ENCODE results near the gene ZNF414.

Gene ZNF414

DNA sequence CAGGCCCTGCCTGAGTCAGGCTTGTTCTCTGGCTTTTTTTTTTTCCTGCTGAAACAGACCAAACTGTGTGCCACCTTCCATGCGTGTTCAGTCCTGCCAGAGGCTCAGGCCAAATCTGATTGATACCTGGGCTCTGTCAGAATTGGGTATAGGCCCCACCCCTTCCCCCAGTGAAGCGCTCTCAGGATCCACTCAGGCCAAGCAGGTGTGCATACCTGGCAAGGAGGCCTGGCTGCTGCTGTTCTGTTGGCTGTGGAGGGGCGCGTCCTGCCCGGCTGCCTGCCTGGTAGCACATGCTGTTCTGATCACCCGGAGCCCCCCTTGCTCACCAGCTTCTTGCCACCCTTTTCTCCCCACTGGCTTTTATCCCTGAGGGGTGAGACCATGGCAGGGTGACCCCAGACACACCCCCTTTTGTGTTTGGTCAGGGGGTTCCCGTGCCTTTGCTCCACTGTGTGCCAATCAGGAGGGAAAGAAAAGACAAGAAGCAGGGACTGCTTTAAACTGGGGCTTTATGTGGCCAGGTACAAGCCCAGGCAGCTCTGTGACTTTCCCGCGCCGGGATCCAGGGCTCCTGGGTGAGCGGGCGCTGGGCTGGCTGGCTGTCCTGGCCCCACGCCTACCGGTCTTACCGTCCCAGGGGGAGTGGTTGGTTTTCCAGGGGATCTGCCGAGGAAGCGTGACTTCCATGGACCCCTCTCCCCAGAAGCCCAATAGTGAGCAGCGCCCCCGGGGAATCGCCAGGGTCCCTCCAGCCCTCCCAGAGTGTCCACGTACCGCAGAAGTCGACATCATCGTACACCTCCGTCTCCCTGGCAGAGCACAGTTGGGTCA is 24.2 kb downstream of the ZNF414 start:
- no peak for DNase-seq

DNA sequence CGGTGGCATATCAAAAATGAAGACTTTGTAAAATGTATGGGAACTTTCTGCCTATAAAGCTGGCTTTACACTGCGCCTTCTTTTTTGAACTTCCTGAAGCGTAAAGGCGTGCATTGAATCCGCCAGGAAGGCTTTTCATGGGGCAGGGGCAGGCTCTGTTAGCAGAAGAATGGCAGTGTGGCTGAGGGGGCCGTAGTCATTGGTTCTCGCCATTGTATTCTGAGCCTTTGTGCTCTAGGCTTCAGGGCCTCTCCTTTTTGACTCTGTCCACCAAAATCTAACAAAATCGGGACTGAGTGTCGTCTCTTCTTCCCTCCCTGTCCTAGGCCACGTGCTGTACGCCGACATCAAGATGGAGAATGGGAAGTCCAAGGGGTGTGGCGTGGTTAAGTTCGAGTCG is 25.6 kb downstream of the ZNF414 start:
- DNase-seq, result no peak

GRCh38 chr19:8487137-8487851 is 26.7 kb downstream of the ZNF414 start:
- DNase-seq, result peak; percentile 75

DNA sequence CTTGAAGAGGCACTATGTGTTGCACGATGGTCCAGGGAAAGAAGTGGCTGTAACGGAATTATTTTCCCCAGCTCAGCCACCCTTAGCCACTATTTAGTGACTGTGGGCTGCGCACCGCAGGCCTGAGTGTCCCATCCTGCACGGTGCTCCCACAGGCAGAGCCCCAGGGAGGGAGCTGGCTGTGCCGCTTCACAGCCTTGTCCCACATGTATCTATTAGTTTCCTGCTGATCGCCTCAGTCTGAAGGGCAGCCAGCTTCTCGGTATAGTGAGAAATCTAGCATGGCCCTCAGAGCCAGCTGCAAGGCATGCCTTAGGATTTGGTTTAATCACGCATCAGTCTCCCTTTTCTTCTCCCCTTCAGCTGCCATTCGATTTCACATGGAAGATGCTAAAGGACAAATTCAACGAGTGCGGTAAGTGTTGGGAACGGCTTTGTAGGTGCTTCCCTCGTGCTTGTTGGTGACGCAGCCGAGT is 27.3 kb downstream of the ZNF414 start:
- no peak for DNase-seq

GRCh38 chr19:8485561-8486371 is 28.2 kb downstream of the ZNF414 start:
- no peak for DNase-seq

- DNase-seq, result peak; percentile 22
These were observed 29.6 kb downstream of the ZNF414 start for GRCh38 chr19:8484331-8484894.

GRCh38 chr19:8483165-8483564 is 30.8 kb downstream of the ZNF414 start:
- no peak for DNase-seq

- DNase-seq, result no peak
These were observed 31.3 kb downstream of the ZNF414 start for GRCh38 chr19:8482696-8483095.

GRCh38 chr19:8481616-8482015 is 32.4 kb downstream of the ZNF414 start:
- DNase-seq, result no peak

DNA sequence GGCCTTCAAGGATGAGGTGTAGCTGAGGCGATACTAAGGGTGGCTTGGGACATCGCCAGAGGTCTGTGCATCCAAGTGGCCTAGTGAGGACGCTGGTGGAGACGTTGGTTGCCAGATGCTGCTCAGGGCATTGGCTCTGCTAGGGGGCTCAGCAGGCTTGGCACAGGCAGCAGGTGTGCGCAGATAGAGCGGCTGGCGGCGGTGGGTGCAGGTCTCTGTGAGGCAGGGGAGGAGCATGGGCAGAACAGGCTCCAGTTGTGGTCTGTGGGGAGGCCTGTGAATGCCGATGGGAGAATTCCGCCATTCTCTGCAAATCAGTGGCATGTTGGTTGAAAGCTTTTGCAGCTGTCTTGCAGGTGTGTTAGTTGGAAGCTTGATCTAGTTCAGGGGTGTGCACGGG is 32.8 kb downstream of the ZNF414 start:
- no peak for DNase-seq

DNA sequence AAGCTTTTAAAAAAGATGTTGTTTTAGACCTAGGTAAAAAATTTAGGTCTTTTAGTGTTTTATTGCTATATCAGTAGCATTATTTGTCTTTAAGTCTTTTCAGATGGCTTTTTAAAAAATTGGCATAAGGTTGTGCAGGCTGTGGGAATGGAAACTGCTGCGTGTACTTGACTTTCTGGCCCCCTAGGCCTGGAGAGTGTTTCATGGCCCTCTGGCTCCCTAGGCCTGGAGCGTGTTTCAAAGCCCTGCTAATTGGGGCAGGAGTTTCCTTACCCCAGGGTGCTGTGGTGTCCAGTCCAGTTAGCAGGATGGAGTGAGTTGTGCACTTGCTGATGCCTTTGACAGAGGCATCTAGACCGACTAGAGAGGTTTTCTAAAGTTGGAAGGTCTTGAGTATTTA is 35.4 kb downstream of the ZNF414 start:
- DNase-seq, result no peak

- no peak for DNase-seq
These were observed 36.1 kb downstream of the ZNF414 start for GRCh38 chr19:8477889-8478288.

- DNase-seq, result no peak
These were observed 37.4 kb downstream of the ZNF414 start for GRCh38 chr19:8476524-8476923.

DNA sequence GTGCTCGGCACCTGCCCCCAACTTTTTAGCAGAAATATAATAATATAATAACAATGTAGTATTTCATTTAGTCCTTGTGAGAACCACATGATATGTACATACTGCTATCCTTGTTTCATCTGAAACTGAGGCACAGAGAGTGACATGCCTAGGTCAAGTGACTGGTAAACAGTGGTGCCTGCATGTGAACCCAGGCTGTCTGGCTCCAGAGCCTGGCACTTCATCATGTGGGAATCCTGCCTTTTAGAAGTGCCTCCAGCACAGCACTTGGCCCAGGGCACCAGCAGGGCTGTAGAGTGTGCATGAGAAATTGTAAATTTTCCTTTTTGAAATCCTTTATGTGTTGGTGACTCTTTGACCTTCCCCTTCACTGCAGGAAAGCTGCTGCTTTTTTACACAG is 39.0 kb downstream of the ZNF414 start:
- no peak for DNase-seq

DNA sequence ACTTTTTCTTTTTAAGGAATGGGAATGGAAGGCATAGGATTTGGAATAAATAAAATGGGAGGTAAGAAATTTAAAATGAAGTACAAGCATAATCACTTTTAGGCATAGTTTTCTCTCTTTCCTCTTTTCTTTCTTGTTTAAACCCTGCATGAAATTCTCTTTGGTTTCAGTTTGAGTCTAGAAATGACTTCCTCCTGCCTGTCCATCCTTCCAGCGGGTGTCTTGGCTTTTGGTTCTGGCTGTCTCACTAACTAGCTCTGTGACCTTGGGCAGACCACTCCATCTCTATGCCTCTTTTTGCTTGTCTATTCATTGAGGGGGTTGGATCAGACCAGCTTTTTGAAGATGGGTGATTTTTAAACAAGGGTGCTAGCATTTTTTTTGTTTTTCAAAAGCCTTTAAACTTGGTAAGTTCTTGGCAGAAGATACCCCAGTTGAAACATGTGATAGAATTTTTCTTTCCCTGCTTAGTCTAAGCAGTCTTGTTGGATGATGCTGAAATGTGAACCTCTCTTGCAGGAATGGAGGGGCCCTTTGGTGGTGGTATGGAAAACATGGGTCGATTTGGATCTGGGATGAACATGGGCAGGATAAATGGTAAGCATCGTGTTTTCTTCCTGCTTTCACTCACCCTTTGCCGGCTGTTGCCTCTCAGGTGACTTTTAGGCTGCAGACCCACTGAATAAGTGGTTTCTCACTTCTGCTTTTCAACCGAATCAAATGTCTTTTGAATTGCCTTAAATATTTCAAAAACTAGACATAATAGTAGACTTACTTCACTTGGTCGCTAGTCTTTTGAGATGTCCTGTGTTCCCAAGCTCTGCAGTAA is 40.1 kb downstream of the ZNF414 start:
- DNase-seq, result no peak

DNA sequence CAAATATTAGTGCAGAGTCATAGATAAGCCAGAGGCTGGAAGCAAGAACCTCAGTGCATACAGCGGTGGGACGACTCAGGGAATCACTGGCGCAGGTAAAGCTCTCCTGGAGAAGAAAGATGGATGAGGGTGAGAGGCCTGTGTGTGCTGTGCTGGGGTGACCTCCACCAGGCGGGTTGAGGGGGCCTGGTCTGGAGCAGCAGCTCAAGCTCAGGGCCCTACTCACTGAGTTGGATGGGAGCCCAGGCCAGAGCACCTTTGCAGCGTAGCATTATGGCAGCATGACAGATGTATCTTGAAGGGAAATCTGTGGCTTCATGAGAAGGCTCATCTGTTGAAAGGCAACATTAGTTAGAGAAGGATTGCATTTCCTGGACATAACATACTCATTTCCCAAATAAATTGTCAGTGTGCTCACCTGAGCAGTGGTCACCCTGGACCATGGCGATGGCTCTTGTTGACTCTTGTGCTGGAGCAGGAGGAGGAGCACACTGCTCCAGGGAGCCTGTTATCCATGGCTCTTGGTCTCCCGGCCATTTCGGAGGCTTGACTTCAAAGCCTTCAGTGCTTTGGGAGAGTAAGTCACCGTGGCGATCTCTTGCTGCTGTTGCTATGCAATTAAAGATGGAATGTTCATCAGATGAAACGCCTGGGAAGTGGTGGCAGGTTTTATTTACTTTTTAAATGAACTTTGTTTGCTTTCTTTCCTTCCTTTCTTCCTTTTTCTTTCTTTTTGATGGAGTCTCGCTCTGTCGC is 44.2 kb downstream of the ZNF414 start:
- DNase-seq, result no peak

GRCh38 chr19:8468761-8469373 is 45.1 kb downstream of the ZNF414 start:
- DNase-seq, result no peak

- no peak for DNase-seq
These were observed 45.8 kb downstream of the ZNF414 start for GRCh38 chr19:8468124-8468523.

GRCh38 chr19:8466018-8466417 is 47.9 kb downstream of the ZNF414 start:
- no peak for DNase-seq

DNA sequence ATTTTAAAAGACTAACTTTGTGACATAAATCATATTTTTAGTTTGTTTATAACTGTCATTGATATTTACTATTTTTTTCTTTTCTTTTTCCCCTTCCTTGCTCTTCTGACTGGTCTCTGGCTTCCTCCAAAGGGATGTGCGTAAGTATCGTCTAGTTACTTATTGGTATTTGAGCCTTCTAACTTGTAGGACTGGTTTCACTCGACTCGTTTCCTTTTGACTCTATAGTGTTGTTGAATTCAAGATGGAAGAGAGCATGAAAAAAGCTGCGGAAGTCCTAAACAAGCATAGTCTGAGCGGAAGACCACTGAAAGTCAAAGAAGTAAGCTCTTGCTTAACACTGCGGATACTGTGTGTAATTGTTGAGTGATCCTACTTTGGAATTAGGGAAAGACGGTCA is 50.6 kb downstream of the ZNF414 start:
- DNase-seq, result no peak

- DNase-seq, result no peak
These were observed 51.4 kb downstream of the ZNF414 start for GRCh38 chr19:8462571-8462970.
